Gastrocnemius medialis (tissue), 4 donors: Measurements from ENCODE around the gene MFRP. TPM values are rescaled to one million over a fixed set of nuclear protein-coding genes. Genes with fewer than 3 reads are reported as not detected.

Experiments used
- ATAC-seq, 2 donors: fragments of 150-250 bp; one replicate each; pipeline ENCODE4 v1.9.1; 2016
- DNase-seq, 2 donors: peaks; one replicate each; pipeline ENCODE4 v3.0.0-alpha.2; 2019
- H3K27ac ChIP-seq, 4 donors: fragments of 200-600 bp; sonication (generic); 1 replicate in 1 of 4; 2 replicates in 3 of 4; pipeline ENCODE4 v1.5.1; 2016 to 2018; ENCODE audit warnings: mild to moderate bottlenecking in 2 of 4, moderate library complexity in 1 of 4
- H3K27me3 ChIP-seq, 3 donors: fragments of 200-600 bp; sonication (generic) in 2 of 3; 1 replicate in 1 of 3; 2 replicates in 2 of 3; pipeline versions ENCODE4 v1.5.1 to v1.6.0; 2016 to 2019; ENCODE audit warnings: mild to moderate bottlenecking in 1 of 3, moderate library complexity in 1 of 3
- H3K36me3 ChIP-seq, 2 donors: fragments of 200-600 bp; sonication (generic) in 1 of 2; one replicate each; pipeline ENCODE4 v1.5.1; 2017 to 2018
- H3K4me1 ChIP-seq, 2 donors: fragments of 200-600 bp; sonication (generic) in 1 of 2; one replicate each; pipeline ENCODE4 v1.5.1; 2016 to 2017; ENCODE audit warnings: mild to moderate bottlenecking in 2 of 2
- H3K4me3 ChIP-seq, 4 donors: fragments of 200-600 bp; sonication (generic) in 3 of 4; 1 replicate in 1 of 4; 2 replicates in 3 of 4; pipeline ENCODE4 v1.5.1; 2016 to 2019; ENCODE audit warnings: mild to moderate bottlenecking in 2 of 4
- H3K9me3 ChIP-seq, 3 donors: fragments of 200-600 bp; sonication (generic) in 2 of 3; 1 replicate in 1 of 3; 2 replicates in 2 of 3; pipeline ENCODE4 v1.5.1; 2016 to 2019
- POLR2A ChIP-seq, 2 donors: fragments of 450-650 bp; IDR thresholded peaks; one replicate each; pipeline ENCODE4 v1.6.1; 2017; ENCODE audit warnings: antibody characterized with exemption in 2 of 2, mild to moderate bottlenecking in 2 of 2, moderate library complexity in 2 of 2
- in situ Hi-C, 4 donors: fragments of 200-750 bp; cut with MboI; loops; one replicate each; pipeline versions ENCODE4 v1.15.0 to v1.8.0; 2017; ENCODE audit warnings: low sequenced_read_pairs in 4 of 4
- intact Hi-C: fragments of 100-400 bp; cut with DNase I; formaldehyde crosslinking; loops from one replicate; pipeline ENCODE4 v1.15.1; 2023; ENCODE audit warnings: low total_unique reads
- total RNA-seq, 4 donors: library from RNA; depleted of rRNA; stranded (reverse); fragments of >200 nt; gene quantifications; one replicate each; pipeline versions ENCODE4 v1.1.0 to v1.2.3, GENCODE V29; 2016
- TF ChIP-seq, protein P1 (sequence below), 5 experiments: fragments of 450-650 bp in 3 of 5; fragments of 200-600 bp in 2 of 5; sonication (generic) in 2 of 5; IDR thresholded peaks in 4 of 5; conservative IDR thresholded peaks in 1 of 5; 1 replicate in 4 of 5; 2 replicates in 1 of 5; pipeline ENCODE4 v1.5.1; 2016 to 2019; ENCODE audit warnings: antibody characterized with exemption in 5 of 5, mild to moderate bottlenecking in 3 of 5, moderate library complexity in 3 of 5

MFRP gene
- total RNA-seq, 4 donors from 2014 or later = not detected

DNA sequence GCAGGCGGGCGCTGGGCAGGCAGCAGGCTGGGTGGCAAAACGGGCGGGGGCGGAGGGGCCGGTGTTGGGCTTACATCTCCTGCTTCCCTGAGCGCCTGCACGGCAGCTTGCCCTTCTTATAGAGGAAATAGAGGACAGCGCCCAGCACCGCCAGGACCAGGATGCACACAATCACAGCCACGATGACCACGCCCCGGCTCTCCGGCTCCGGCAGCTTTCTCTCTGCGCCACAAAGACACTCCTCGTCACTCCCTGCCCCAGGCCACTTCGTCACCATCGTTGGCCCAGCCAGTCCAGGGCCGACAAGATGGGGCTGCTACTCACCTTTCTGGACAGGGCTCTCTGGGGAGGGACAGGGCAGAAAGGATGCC lies 35.8 kb downstream of the MFRP start:
- Histone ChIP-seq H3K27me3 (no peaks in the 10 kb centered on the region), H3K36me3 (no peaks in the 10 kb centered on the region), H3K4me1 (peaks cover 14 to 24% of the 10 kb centered on the region in 2 donors), H3K27ac (peak overlapping the region in 3 of 4 donors; percentile 20 to 59 (median 52)), H3K9me3 (no peaks in the 10 kb centered on the region), H3K4me3 (no peak overlapping the region)
- in situ Hi-C loops (no loop called here), intact Hi-C loops (no loop called here)
- ATAC-seq (no peak), DNase-seq (no peak)
- TF ChIP-seq, protein P1, sequence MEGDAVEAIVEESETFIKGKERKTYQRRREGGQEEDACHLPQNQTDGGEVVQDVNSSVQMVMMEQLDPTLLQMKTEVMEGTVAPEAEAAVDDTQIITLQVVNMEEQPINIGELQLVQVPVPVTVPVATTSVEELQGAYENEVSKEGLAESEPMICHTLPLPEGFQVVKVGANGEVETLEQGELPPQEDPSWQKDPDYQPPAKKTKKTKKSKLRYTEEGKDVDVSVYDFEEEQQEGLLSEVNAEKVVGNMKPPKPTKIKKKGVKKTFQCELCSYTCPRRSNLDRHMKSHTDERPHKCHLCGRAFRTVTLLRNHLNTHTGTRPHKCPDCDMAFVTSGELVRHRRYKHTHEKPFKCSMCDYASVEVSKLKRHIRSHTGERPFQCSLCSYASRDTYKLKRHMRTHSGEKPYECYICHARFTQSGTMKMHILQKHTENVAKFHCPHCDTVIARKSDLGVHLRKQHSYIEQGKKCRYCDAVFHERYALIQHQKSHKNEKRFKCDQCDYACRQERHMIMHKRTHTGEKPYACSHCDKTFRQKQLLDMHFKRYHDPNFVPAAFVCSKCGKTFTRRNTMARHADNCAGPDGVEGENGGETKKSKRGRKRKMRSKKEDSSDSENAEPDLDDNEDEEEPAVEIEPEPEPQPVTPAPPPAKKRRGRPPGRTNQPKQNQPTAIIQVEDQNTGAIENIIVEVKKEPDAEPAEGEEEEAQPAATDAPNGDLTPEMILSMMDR (IDR thresholded peaks at IDR 0.05 in 4 of 5, conservative IDR thresholded peaks at IDR 0.05 in 1 of 5) = no peak
- no peak for TF ChIP-seq POLR2A (IDR thresholded peaks at IDR 0.05)

GRCh38 chr11:119309953-119310681 lies 36.4 kb downstream of the MFRP start:
- DNase-seq (no peak), ATAC-seq (no peak)
- Histone ChIP-seq H3K27ac (peak overlapping the region in 3 of 4 donors; percentile 12 to 59 (median 52)), H3K4me1 (peaks cover 19 to 24% of the 10 kb centered on the region in 2 donors), H3K4me3 (no peak overlapping the region), H3K36me3 (no peaks in the 10 kb centered on the region), H3K27me3 (no peaks in the 10 kb centered on the region), H3K9me3 (no peaks in the 10 kb centered on the region)
- intact Hi-C loops (loop anchor here (5.0 to 10.0 kb wide), 2 partner anchors 143 to 1035 kb away; partner anchors contain the start of gene NLRX1), in situ Hi-C loops (no loop called here)
- no peak for TF ChIP-seq POLR2A (IDR thresholded peaks at IDR 0.05)
- TF ChIP-seq, protein P1 (IDR thresholded peaks at IDR 0.05 in 4 of 5, conservative IDR thresholded peaks at IDR 0.05 in 1 of 5) = no peak

- Histone ChIP-seq H3K27me3 (no peaks in the 10 kb centered on the region), H3K36me3 (no peaks in the 10 kb centered on the region), H3K4me1 (peaks cover 19 to 25% of the 10 kb centered on the region in 2 donors), H3K4me3 (no peak overlapping the region), H3K9me3 (no peaks in the 10 kb centered on the region), H3K27ac (peak overlapping the region in 2 of 4 donors; percentile 52 to 59)
- no peak for DNase-seq
- no peak for ATAC-seq
- in situ Hi-C loops (no loop called here), intact Hi-C loops (loop anchor here (5.0 to 10.0 kb wide), 2 partner anchors 142 to 1035 kb away; partner anchors contain the start of gene NLRX1)
- TF ChIP-seq, protein P1 (IDR thresholded peaks at IDR 0.05 in 4 of 5, conservative IDR thresholded peaks at IDR 0.05 in 1 of 5) = no peak
- no peak for TF ChIP-seq POLR2A (IDR thresholded peaks at IDR 0.05)
These were observed 37.1 kb downstream of the MFRP start for GRCh38 chr11:119309411-119309810.

GRCh38 chr11:119307974-119308373 lies 38.5 kb downstream of the MFRP start:
- ATAC-seq (no peak), DNase-seq (no peak)
- H3K36me3 ChIP-seq = no peaks in the 10 kb centered on the region
- intact Hi-C loops (loop anchor here (5.0 to 10.0 kb wide), 2 partner anchors 141 to 1037 kb away; partner anchors contain the start of gene NLRX1), in situ Hi-C loops (no loop called here)
- H3K27ac ChIP-seq = peak overlapping the region; percentile 4 to 74 (median 66)
- no peaks in the 10 kb centered on the region for H3K9me3 ChIP-seq
- H3K4me1 ChIP-seq = peaks cover 31 to 39% of the 10 kb centered on the region in 2 donors
- H3K4me3 ChIP-seq = no peak overlapping the region
- H3K27me3 ChIP-seq = no peaks in the 10 kb centered on the region
- TF ChIP-seq POLR2A (IDR thresholded peaks at IDR 0.05) = no peak
- TF ChIP-seq, protein P1 (IDR thresholded peaks at IDR 0.05 in 4 of 5, conservative IDR thresholded peaks at IDR 0.05 in 1 of 5) = no peak
